A673 (cell line): ENCODE data around the gene CBX4. TPM values are rescaled to one million over a fixed set of nuclear protein-coding genes. Genes with fewer than 3 reads are reported as not detected.

Source experiments
- BruUV-seq: library from RNA; stranded (reverse); fragments of 400-500 nt; replicated peaks from 2 replicates; lab custom pipeline; 2021; lab: Mats Ljungman, UMichigan
- CTCF ChIA-PET: fragments of 300-600 bp; sonication (Branson Sonifier 250); formaldehyde crosslinking; loops from one replicate; lab custom pipeline; 2022; ENCODE audit warnings: antibody characterized with exemption; lab: Charles Lee
- POLR2A ChIA-PET: fragments of 300-600 bp; sonication (Branson Sonifier 250); formaldehyde crosslinking; loops from one replicate; lab custom pipeline; 2022; ENCODE audit warnings: antibody characterized with exemption; ENCODE audit not compliant: low non-redundant PET; lab: Charles Lee
- DNase-seq: peaks from one replicate; pipeline ENCODE4 v3.0.0-alpha.2; 2015; ENCODE audit warnings: low spot score
- H3K27ac ChIP-seq: fragments of 200-600 bp; sonication (generic); 2 replicates; pipeline ENCODE4 v1.5.1; 2016; ENCODE audit warnings: mixed run types, low read depth, mild to moderate bottlenecking, mixed read lengths, antibody characterized with exemption, low read length; ENCODE audit not compliant: poor library complexity, severe bottlenecking
- H3K27me3 ChIP-seq: fragments of 200-600 bp; sonication (generic); replicated peaks from 2 replicates; pipeline ENCODE4 v1.6.1; 2017; ENCODE audit warnings: mixed run types, low read depth, mild to moderate bottlenecking, mixed read lengths, antibody characterized with exemption, low read length; ENCODE audit not compliant: insufficient read depth, poor library complexity
- H3K36me3 ChIP-seq: fragments of 200-600 bp; sonication (generic); 2 replicates; pipeline ENCODE4 v1.6.1; 2016; ENCODE audit warnings: mixed run types, mild to moderate bottlenecking, mixed read lengths, antibody characterized with exemption, low read length; ENCODE audit not compliant: insufficient read depth, poor library complexity, severe bottlenecking
- H3K4me1 ChIP-seq: fragments of 200-600 bp; sonication (generic); 2 replicates; pipeline ENCODE4 v1.6.1; 2017; ENCODE audit warnings: mixed run types, mild to moderate bottlenecking, mixed read lengths, antibody characterized with exemption, low read length; ENCODE audit not compliant: insufficient read depth, poor library complexity, severe bottlenecking
- H3K4me3 ChIP-seq: fragments of 200-600 bp; sonication (generic); 2 replicates; pipeline ENCODE4 v1.5.1; 2016; ENCODE audit warnings: low read depth, mixed run types, mild to moderate bottlenecking, mixed read lengths, low read length; ENCODE audit not compliant: poor library complexity, severe bottlenecking
- H3K9me3 ChIP-seq: fragments of 200-600 bp; sonication (generic); 2 replicates; pipeline ENCODE4 v1.6.1; 2016; ENCODE audit warnings: mixed run types, low read depth, mild to moderate bottlenecking, mixed read lengths, antibody characterized with exemption, low read length; ENCODE audit not compliant: poor library complexity, severe bottlenecking
- CTCF ChIP-seq: fragments of 300-800, 200-600 bp; sonication (generic); conservative IDR thresholded peaks from 2 replicates; pipeline ENCODE4 v1.5.1; 2017; ENCODE audit warnings: low read depth, mild to moderate bottlenecking, antibody characterized with exemption, low read length, moderate library complexity, mixed read lengths
- EZH2 ChIP-seq: fragments of 200-600 bp; sonication (generic); IDR thresholded peaks from 2 replicates; pipeline ENCODE4 v1.6.1; 2017; ENCODE audit warnings: borderline replicate concordance, low read depth, mild to moderate bottlenecking, mixed read lengths, antibody characterized with exemption, low read length; ENCODE audit not compliant: poor library complexity, severe bottlenecking
- intact Hi-C: fragments of 100-400 bp; cut with micrococcal nuclease; formaldehyde crosslinking; loops from one replicate; pipeline ENCODE4 v1.10.0; 2022; ENCODE audit not compliant: unreplicated experiment
- total RNA-seq: library from RNA; stranded (reverse); gene quantifications from 2 replicates; pipeline ENCODE4 v1.2.3, GENCODE V29; 2021

Gene CBX4
- total RNA-seq, 1 experiment from 2014 or later, result 42.6 TPM

GRCh38 chr17:79824893-79825579, 14.2 kb downstream of the CBX4 start:
- no peak for TF ChIP-seq EZH2
- no peak for TF ChIP-seq CTCF
- Histone ChIP-seq H3K27ac (no peak overlapping the region), H3K36me3 (no peaks in the 10 kb centered on the region), H3K4me1 (peaks cover 49% of the 10 kb centered on the region), H3K9me3 (no peaks in the 10 kb centered on the region), H3K4me3 (no peak overlapping the region), H3K27me3 (no peaks in the 10 kb centered on the region)
- intact Hi-C loops, result no loop called here
- no TSS peak for BruUV-seq
- ChIA-PET CTCF (interaction anchor here (0.7 kb wide), 1 partner anchor 14 kb away, joined by 4 read pairs; the partner anchor contains the start of gene CBX4), POLR2A (interaction anchor here (0.6 to 1.9 kb wide), 4 partner anchors 8 to 14 kb away, joined by 3 to 8 read pairs (median 4); partner anchors contain the start of gene CBX4)
- no peak for DNase-seq

- Histone ChIP-seq H3K9me3 (no peaks in the 10 kb centered on the region), H3K4me1 (peaks cover 41% of the 10 kb centered on the region), H3K36me3 (no peaks in the 10 kb centered on the region), H3K27me3 (no peaks in the 10 kb centered on the region), H3K4me3 (no peak overlapping the region), H3K27ac (no peak overlapping the region)
- ChIA-PET POLR2A (interaction anchor here (0.6 kb wide), 1 partner anchor 13 kb away, joined by 3 read pairs; no protein-coding TSS in a partner anchor), CTCF (no interaction called here)
- intact Hi-C loops, result no loop called here
- no peak for DNase-seq
- no TSS peak for BruUV-seq
- TF ChIP-seq EZH2 (no peak), CTCF (no peak)
Observed at GRCh38 chr17:79824234-79824633, 15.0 kb downstream of the CBX4 start.

- CTCF ChIA-PET, result no interaction called here
- TF ChIP-seq EZH2 (no peak), CTCF (no peak)
- H3K27me3 ChIP-seq, result no peaks in the 10 kb centered on the region
Observed at GRCh38 chr17:79822583-79823124, 16.6 kb downstream of the CBX4 start.

More at GRCh38 chr17:79822583-79823124, 16.6 kb downstream of the CBX4 start:
- no peaks in the 10 kb centered on the region for H3K36me3 ChIP-seq
- peaks cover 26% of the 10 kb centered on the region for H3K4me1 ChIP-seq
- intact Hi-C loops, result no loop called here
- POLR2A ChIA-PET, result no interaction called here
- H3K4me3 ChIP-seq, result no peak overlapping the region
- DNase-seq, result no peak
- H3K27ac ChIP-seq, result no peak overlapping the region
- H3K9me3 ChIP-seq, result no peaks in the 10 kb centered on the region
- BruUV-seq, result no TSS peak
